ENCODE results near the gene MACROH2A1. TPM values are rescaled to one million over a fixed set of nuclear protein-coding genes. Genes with fewer than 3 reads are reported as not detected.

Gene MACROH2A1
- total RNA-seq, 1 donor from 2014 or later, result 123 TPM

- TF ChIP-seq CTCF (IDR thresholded peaks at IDR 0.05), result no peak
- DNase-seq (ENCODE audit: extremely low spot score, unreplicated experiment), result no peak
- Mint-ChIP-seq H3K9me3 (ENCODE audit: unreplicated experiment) (peaks cover 19% of the 10 kb centered on the region), H3K4me3 (ENCODE audit: unreplicated experiment) (no peak overlapping the region), H3K4me1 (ENCODE audit: unreplicated experiment) (no peaks in the 10 kb centered on the region), H3K36me3 (ENCODE audit: unreplicated experiment) (no peaks in the 10 kb centered on the region), H3K27me3 (ENCODE audit: unreplicated experiment) (peaks cover 50% of the 10 kb centered on the region), H3K27ac (ENCODE audit: unreplicated experiment) (no peak overlapping the region)
These were observed 24.8 kb upstream of the MACROH2A1 start for GRCh38 chr5:135423846-135424168.

- H3K36me3 Mint-ChIP-seq (ENCODE audit: unreplicated experiment), result no peaks in the 10 kb centered on the region
- DNase-seq (ENCODE audit: extremely low spot score, unreplicated experiment), result no peak
- no peak for TF ChIP-seq CTCF (IDR thresholded peaks at IDR 0.05)
- H3K9me3 Mint-ChIP-seq (ENCODE audit: unreplicated experiment), result peaks cover 14% of the 10 kb centered on the region
- H3K27ac Mint-ChIP-seq (ENCODE audit: unreplicated experiment), result no peak overlapping the region
- peaks cover 55% of the 10 kb centered on the region for H3K27me3 Mint-ChIP-seq (ENCODE audit: unreplicated experiment)
- no peaks in the 10 kb centered on the region for H3K4me1 Mint-ChIP-seq (ENCODE audit: unreplicated experiment)
- no peak overlapping the region for H3K4me3 Mint-ChIP-seq (ENCODE audit: unreplicated experiment)
These were observed 24.3 kb upstream of the MACROH2A1 start for GRCh38 chr5:135423146-135423845.

GRCh38 chr5:135422419-135422818 lies 23.4 kb upstream of the MACROH2A1 start:
- TF ChIP-seq CTCF (IDR thresholded peaks at IDR 0.05), result no peak
- Mint-ChIP-seq H3K4me3 (ENCODE audit: unreplicated experiment) (no peak overlapping the region), H3K36me3 (ENCODE audit: unreplicated experiment) (no peaks in the 10 kb centered on the region), H3K27ac (ENCODE audit: unreplicated experiment) (no peak overlapping the region), H3K4me1 (ENCODE audit: unreplicated experiment) (no peaks in the 10 kb centered on the region), H3K9me3 (ENCODE audit: unreplicated experiment) (peaks cover 11% of the 10 kb centered on the region), H3K27me3 (ENCODE audit: unreplicated experiment) (peaks cover 64% of the 10 kb centered on the region)
- DNase-seq (ENCODE audit: extremely low spot score, unreplicated experiment), result no peak

- H3K36me3 Mint-ChIP-seq (ENCODE audit: unreplicated experiment), result no peaks in the 10 kb centered on the region
- H3K4me1 Mint-ChIP-seq (ENCODE audit: unreplicated experiment), result no peaks in the 10 kb centered on the region
- no peak overlapping the region for H3K27ac Mint-ChIP-seq (ENCODE audit: unreplicated experiment)
- TF ChIP-seq CTCF (IDR thresholded peaks at IDR 0.05), result no peak
- H3K9me3 Mint-ChIP-seq (ENCODE audit: unreplicated experiment), result peaks cover 11% of the 10 kb centered on the region
- no peak overlapping the region for H3K4me3 Mint-ChIP-seq (ENCODE audit: unreplicated experiment)
- DNase-seq (ENCODE audit: extremely low spot score, unreplicated experiment), result no peak
- peaks cover 80% of the 10 kb centered on the region for H3K27me3 Mint-ChIP-seq (ENCODE audit: unreplicated experiment)
These were observed 18.1 kb upstream of the MACROH2A1 start for GRCh38 chr5:135417083-135417482.

- no peak overlapping the region for H3K27ac Mint-ChIP-seq (ENCODE audit: unreplicated experiment)
- no peak overlapping the region for H3K4me3 Mint-ChIP-seq (ENCODE audit: unreplicated experiment)
These were observed 6.1 kb upstream of the MACROH2A1 start for GRCh38 chr5:135405082-135405481.

More at GRCh38 chr5:135405082-135405481, 6.1 kb upstream of the MACROH2A1 start:
- no peak for DNase-seq (ENCODE audit: extremely low spot score, unreplicated experiment)
- Mint-ChIP-seq H3K27me3 (ENCODE audit: unreplicated experiment) (peaks cover 35% of the 10 kb centered on the region), H3K4me1 (ENCODE audit: unreplicated experiment) (peaks cover 6% of the 10 kb centered on the region), H3K9me3 (ENCODE audit: unreplicated experiment) (no peaks in the 10 kb centered on the region), H3K36me3 (ENCODE audit: unreplicated experiment) (no peaks in the 10 kb centered on the region)
- TF ChIP-seq CTCF (IDR thresholded peaks at IDR 0.05), result no peak
